Urothelium cell line (cell line): ENCODE measurements around the gene DEDD2.
"Not testable (repeated sequence)": the region's sequence is repeated elsewhere in the genome, so short reads cannot be mapped to it uniquely, and the experiment has no call there.

Experiments
- DNase-seq: peaks from one replicate; pipeline ENCODE4 v3.0.0; 2011; ENCODE audit warnings: low spot score, mixed read lengths
- FAIRE-seq: peaks from 2 replicates; lab custom pipeline; 2011; peaks lifted over from hg19 to GRCh38; lab: Jason Lieb, UNC

The DEDD2 gene

GRCh38 chr19:42217520-42218437, at the start of gene DEDD2:
Gene DEDD2, minus strand, starts transcription at chr19:42217677. Its CDS starts 670 bp downstream, at chr19:42217007.
- DNase-seq = peak; percentile 96
- FAIRE-seq = peak; percentile 23

- DNase-seq, FAIRE-seq: not testable (repeated sequence)
Observed at GRCh38 chr19:42266928-42267603, 49.6 kb upstream of the DEDD2 start.

DNA sequence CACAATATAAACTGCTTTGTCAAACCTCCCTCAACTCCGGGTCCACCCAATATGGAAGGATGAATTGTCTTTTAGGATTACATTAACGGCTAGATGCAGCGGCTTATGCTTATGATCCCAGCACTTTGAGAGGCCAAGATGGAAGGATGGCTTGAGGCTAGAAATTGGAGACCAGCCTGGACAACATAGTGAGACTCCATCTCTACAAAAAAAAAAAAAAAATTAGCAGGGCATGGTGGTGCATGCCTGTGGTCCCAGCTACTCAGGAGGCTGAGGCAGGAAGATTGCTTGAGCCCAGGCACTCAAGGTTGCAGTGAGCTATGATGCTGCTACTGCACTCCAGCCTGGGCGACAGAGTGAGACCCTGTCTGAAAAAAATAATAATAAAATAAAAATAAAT, 48.6 kb upstream of the DEDD2 start:
- DNase-seq, FAIRE-seq: not testable (repeated sequence)

DNA sequence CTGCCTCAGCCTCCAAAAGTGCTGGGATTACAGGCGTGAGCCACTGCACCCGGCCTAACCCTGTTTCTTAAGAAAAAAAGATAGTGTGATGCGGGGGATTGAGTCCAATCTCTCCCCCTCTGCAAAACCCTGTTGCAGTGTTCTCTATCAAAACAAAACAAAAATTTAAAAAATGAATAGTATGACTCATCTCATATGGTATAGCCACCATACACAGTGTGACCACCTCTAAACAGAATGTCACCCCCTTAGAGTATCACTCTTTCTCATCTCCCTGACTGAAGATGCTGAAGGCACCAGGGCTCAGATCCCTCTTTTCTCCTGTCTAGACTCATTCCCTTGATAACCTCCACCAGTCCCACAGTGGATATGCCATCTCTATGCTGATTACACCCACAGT, 44.3 kb upstream of the DEDD2 start:
- no peak for DNase-seq
- FAIRE-seq = no peak

GRCh38 chr19:42257842-42258241, 40.4 kb upstream of the DEDD2 start:
- not testable (repeated sequence) for FAIRE-seq, DNase-seq

GRCh38 chr19:42255766-42256745, 38.6 kb upstream of the DEDD2 start:
- FAIRE-seq = peak; percentile 82
- peak; percentile 35 for DNase-seq

- FAIRE-seq (peak; percentile 92), DNase-seq (peak; percentile 92)
Observed at GRCh38 chr19:42254850-42255765, 37.6 kb upstream of the DEDD2 start, which contains the start of gene ERF. Gene ERF, minus strand, starts transcription at chr19:42255128. Its CDS starts 129 bp downstream, at chr19:42254999.

- DNase-seq (peak; percentile 69), FAIRE-seq (no peak)
Observed at GRCh38 chr19:42254089-42254849, 36.8 kb upstream of the DEDD2 start.

DNA sequence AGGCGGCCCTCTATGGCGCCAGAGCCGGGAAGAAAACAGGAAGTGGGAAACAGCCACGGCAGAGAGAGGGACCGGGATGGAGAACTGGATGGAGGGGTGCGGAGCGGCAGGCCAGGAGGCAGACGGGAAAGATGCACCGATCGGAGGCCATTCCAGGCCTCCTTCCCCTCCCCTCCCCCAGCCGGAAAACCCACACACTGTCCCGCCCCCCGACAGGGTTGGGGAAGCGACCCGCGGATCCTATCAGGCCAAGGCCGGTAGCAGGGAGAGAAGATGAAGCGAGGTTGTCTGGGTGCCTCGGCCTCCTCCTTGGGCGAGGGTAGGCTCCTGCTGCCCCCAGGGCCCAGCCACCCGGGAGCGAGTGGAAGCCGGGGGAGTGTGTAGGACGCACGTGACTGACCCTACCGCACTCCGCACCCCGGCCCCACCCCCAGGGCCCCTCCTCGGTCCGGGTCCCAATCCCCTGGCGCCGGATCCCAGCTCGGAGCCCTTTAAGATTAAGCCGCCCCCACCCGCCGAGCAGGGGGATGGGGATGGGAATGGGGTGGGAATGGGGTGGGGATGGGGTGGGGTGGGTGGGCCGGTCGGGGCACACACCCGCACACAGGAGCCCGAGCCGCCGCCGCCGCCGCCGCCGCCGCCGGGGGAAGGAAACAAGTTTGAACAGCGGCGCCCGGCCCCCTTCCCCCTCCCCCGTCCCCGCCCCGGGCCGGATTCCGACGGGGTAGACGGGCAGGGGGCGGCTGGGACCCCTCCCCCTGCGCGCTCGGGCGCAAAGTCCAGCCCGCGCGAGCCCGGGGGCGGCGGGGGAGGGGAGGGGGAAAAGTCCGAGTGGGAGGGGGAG, 36.0 kb upstream of the DEDD2 start:
- no peak for FAIRE-seq
- peak; percentile 70 for DNase-seq

DNA sequence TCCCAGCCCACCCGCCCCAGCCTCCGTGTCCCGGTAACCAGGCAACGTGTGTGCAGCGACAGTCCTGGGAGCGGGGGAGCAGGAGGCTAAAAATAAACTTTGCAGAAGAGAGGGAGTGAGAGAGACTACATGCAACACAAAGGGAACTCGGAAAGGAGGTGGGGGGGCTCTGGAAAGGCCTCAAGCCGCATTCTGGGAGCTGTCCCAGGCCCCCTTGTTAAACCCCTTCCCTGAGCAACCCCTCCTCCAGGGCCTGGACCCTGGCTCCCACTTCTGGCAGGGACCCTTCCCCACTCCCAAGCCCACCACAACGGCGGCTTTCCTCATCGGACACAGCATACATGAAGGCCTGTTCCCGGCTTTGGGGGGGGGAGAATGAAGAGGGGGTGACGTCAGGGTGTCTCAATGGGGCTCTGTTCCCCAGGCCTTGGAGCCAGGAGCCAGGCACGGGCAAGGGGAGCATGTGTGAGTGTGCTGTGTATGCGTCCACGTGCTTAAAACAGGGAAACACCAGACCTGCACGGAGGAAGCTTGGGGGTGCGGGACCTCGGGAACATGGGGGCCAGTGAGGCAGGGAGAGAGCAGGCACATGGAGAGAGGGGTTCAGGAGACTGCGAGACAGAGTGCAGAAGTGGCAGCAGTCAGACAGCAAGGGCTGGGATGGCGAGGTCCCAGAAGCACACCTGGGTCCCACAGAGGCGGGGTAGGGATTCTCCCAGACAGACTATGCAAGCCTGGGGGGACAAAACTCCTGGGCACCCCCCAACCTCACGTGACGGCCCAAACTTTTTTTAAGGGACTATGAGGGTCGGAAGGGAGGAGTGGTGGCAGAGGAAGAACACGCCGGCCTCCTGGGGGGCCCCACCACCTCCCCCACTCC, 35.1 kb upstream of the DEDD2 start:
- no peak for DNase-seq
- FAIRE-seq = no peak

DNA sequence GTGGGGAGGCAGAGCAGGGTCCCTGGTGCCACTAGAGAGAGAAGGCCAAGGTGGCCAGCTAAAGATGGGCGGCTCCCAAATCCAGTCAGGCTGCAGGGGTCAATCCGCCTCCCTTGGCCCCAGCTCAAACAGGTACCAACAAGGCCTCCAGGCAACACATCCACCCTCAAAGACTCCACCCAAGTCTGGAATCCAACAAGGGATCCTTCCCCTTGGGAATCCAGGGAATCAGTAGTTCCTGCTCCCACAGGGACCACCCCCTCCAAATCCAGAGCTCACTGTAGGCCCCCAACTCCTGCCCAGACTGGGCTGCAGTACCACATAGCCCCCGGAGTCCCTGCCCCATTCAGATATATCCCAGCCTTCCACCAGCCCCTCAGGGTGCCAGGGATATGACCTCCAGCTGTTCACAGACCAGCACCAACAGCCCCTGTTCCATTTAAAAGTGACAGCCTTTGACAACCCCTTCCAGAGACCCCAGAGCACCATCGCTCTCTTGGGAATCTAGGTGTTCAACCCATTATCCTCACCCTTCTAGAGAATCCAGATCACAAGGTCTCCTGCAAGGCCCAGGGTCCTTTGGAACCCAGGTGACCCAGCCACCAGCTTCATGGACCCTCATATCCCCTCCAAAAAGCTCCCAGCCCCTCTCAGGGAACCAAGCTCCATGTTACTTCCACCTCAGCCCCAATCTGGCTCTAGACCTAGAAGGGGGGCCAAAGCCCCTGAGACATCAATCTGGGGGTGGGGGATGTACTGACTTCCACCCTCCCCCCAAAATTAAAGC, 34.3 kb upstream of the DEDD2 start:
- no peak for FAIRE-seq
- DNase-seq = no peak

- peak; percentile 32 for DNase-seq
- peak; percentile 74 for FAIRE-seq
Observed at GRCh38 chr19:42250666-42251531, 33.4 kb upstream of the DEDD2 start.

DNA sequence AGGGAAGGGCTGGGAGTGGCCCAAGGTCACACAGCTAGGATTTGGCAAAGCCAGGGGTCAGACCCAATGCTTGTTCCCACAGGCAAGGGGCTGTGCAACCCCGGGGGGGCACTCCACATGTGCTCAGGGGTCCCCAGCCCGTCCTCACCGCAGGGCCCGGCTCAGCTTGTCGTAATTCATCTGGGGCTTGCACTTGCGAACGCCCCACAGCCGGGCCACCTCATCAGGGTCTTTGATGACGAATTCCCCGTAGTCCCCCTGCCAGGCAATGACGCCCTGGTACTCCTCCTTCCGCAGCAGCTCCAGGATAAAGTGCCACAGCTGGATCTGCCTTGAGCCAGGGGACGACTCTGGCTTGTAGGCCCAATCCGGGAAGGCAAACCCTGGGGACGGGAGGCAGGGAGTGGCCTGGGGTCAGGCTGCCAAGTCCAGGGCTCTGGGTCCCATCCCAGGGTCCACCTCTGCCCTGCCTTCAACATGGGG, 32.7 kb upstream of the DEDD2 start:
- FAIRE-seq (no peak), DNase-seq (no peak)

GRCh38 chr19:42249769-42250168, 32.3 kb upstream of the DEDD2 start:
- no peak for FAIRE-seq
- no peak for DNase-seq

- DNase-seq (no peak), FAIRE-seq (no peak)
Observed at GRCh38 chr19:42249149-42249750, 31.8 kb upstream of the DEDD2 start.
